KMS-11 (cell line): ENCODE results near the gene NOS1.

Source experiments
- H2AFZ ChIP-seq: fragments of 200-600 bp; sonication (generic); 2 replicates; pipeline ENCODE4 v1.6.1; 2016; ENCODE audit warnings: antibody characterized with exemption, mixed run types, low read depth
- H3K27ac ChIP-seq: fragments of 200-600 bp; sonication (generic); 2 replicates; pipeline ENCODE4 v1.6.1; 2016; ENCODE audit warnings: mild to moderate bottlenecking, mixed run types
- H3K27me3 ChIP-seq: fragments of 200-600 bp; sonication (generic); 2 replicates; pipeline ENCODE4 v1.6.1; 2017; ENCODE audit warnings: mild to moderate bottlenecking, low read depth, mixed run types, moderate library complexity; ENCODE audit not compliant: insufficient read depth
- H3K36me3 ChIP-seq: fragments of 200-600 bp; sonication (generic); 2 replicates; pipeline ENCODE4 v1.6.1; 2017; ENCODE audit warnings: mild to moderate bottlenecking, mixed run types; ENCODE audit not compliant: insufficient read depth
- H3K4me1 ChIP-seq: fragments of 200-600 bp; sonication (generic); 2 replicates; pipeline ENCODE4 v1.6.1; 2016; ENCODE audit warnings: mild to moderate bottlenecking, low read depth, mixed run types; ENCODE audit not compliant: poor library complexity, severe bottlenecking
- H3K4me2 ChIP-seq: fragments of 200-600 bp; sonication (generic); 2 replicates; pipeline ENCODE4 v1.7.0; 2016; ENCODE audit warnings: mild to moderate bottlenecking, mixed run types
- H3K4me3 ChIP-seq: fragments of 200-600 bp; sonication (generic); IDR thresholded peaks from 2 replicates; pipeline ENCODE4 v1.6.1; 2017; ENCODE audit warnings: low read depth, low read length, mixed read lengths; ENCODE audit not compliant: insufficient read depth
- H3K79me2 ChIP-seq: fragments of 200-600 bp; sonication (generic); 2 replicates; pipeline ENCODE4 v1.6.1; 2016; ENCODE audit warnings: low read depth, mixed run types; ENCODE audit not compliant: insufficient read depth
- H3K9ac ChIP-seq: fragments of 200-600 bp; sonication (generic); 2 replicates; pipeline ENCODE4 v1.6.1; 2016; ENCODE audit warnings: mild to moderate bottlenecking, mixed run types
- H4K20me1 ChIP-seq: fragments of 200-600 bp; sonication (generic); 2 replicates; pipeline ENCODE4 v1.6.1; 2016; ENCODE audit warnings: mild to moderate bottlenecking, mixed run types; ENCODE audit not compliant: insufficient read depth
- TF ChIP-seq, protein P1 (sequence below): fragments of 200-600 bp; sonication (generic); conservative IDR thresholded peaks from 2 replicates; pipeline ENCODE4 v1.6.1; 2017; ENCODE audit warnings: low read depth, mild to moderate bottlenecking, antibody characterized with exemption, low read length, moderate library complexity, mixed read lengths

Gene NOS1

DNA sequence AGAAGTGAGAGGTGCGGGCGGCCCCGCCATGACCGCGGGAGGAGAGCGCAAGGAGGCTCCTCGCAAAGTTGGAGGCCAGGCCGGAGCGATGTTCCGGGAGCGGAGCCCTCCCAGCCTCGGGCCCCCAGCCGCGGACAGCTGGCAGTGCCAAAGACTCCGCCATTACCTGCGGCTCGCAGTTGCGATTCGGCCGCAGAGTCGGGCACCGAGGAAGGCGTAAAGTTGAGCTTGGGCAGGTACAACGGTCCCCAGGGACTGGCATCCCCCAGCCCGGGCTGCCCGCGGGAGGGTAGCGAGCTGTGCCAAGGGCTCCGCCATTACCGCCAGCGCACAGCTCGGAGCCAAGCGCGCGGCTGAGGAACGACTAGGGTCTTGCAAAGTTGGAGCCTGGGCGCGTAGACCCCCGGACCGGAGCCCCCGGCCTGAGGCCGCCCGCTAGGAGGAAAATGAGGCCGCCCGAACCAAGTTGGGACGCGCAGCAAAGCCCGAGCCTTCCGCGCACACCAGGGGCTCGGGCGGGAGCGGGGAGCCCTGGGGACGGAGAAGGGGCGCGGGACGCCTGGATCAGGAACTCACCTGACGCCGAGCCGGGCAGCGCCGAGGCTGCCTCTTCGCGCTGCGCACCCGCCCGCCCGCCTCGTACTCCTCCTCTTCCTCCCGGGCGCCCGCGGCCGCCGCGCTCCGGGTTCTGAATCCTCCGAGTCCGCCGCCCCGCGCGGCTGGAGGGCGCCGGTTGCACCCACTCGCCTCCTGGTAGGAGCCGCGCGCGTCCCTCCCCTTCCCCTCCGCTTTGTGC, 677 bp downstream of the NOS1 start:
- Histone ChIP-seq H4K20me1 (no peaks in the 10 kb centered on the region), H3K4me1 (no peaks in the 10 kb centered on the region), H2AFZ (no peak overlapping the region), H3K4me3 (no peak overlapping the region), H3K9ac (no peak overlapping the region), H3K27me3 (peaks cover 5% of the 10 kb centered on the region; the same call in 1 of the 2 replicates), H3K36me3 (no peaks in the 10 kb centered on the region), H3K27ac (no peak overlapping the region), H3K4me2 (no peak overlapping the region), H3K79me2 (no peaks in the 10 kb centered on the region)
- TF ChIP-seq, protein P1, sequence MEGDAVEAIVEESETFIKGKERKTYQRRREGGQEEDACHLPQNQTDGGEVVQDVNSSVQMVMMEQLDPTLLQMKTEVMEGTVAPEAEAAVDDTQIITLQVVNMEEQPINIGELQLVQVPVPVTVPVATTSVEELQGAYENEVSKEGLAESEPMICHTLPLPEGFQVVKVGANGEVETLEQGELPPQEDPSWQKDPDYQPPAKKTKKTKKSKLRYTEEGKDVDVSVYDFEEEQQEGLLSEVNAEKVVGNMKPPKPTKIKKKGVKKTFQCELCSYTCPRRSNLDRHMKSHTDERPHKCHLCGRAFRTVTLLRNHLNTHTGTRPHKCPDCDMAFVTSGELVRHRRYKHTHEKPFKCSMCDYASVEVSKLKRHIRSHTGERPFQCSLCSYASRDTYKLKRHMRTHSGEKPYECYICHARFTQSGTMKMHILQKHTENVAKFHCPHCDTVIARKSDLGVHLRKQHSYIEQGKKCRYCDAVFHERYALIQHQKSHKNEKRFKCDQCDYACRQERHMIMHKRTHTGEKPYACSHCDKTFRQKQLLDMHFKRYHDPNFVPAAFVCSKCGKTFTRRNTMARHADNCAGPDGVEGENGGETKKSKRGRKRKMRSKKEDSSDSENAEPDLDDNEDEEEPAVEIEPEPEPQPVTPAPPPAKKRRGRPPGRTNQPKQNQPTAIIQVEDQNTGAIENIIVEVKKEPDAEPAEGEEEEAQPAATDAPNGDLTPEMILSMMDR = no peak

DNA sequence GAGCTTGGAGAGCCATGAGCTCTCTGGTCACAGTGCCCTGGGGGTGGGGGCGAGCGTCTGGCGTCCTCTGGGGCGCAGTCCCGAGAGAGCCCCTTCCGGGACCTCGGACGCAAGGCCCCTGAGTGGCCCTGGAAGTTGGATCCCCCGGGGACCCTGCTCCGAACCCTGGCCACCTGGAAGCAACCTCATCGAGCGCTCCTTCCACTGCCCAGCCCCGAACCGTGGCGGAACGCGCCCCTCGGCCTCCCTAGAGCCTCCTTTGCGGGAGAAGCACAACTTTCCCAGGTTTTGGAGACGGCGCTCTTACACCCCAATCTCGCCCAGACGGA, 1.2 kb downstream of the NOS1 start:
- H3K36me3 ChIP-seq = no peaks in the 10 kb centered on the region
- H3K4me1 ChIP-seq = no peaks in the 10 kb centered on the region
- H3K79me2 ChIP-seq = no peaks in the 10 kb centered on the region
- H4K20me1 ChIP-seq = no peaks in the 10 kb centered on the region
- H3K9ac ChIP-seq = no peak overlapping the region
- H3K27ac ChIP-seq = no peak overlapping the region
- TF ChIP-seq, protein P1 = no peak
- no peak overlapping the region for H3K4me3 ChIP-seq
- H3K4me2 ChIP-seq = no peak overlapping the region
- H2AFZ ChIP-seq = no peak overlapping the region
- peaks cover 5% of the 10 kb centered on the region; the same call in 1 of the 2 replicates for H3K27me3 ChIP-seq

DNA sequence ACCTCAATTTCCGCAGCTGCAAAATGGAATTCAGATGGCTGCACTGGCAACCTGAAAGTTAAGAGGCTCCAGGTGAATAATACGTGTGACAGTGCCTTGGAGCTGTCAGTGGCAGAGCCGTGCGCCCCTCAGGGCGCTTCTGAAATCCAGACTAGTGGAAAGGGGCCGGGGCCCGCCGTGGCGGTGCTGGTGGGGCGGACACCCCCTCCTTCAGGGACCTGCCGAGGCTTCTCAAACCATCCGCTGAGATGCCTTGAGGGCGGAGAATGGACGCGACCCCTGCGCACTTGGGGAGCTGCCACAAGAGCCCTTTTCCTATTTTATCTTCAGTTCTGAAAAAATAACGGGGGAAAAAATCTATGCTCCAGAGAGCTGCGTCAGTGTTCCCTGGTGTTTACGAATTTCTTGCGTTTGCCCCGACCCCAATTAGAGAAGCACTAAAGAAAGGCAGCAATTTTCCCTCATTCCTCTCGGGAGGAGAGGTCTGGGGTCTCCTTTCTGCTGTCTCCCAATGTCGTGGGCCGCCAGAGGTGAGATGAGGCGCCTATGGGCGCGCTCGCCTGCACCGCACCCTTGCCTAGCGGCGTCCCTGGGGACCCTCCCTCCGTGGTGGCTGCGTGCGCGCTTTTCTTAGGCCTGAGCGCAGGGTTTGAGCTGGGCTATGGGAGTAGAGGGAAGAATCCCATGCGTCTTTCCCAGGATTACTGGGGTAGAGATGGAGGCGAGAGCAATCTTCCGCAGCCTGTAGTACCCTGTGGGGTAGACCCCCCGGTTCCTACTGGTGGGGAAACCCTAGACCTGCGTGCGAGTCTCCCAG, 2.2 kb downstream of the NOS1 start:
- H3K27ac ChIP-seq = no peak overlapping the region
- H3K4me3 ChIP-seq = no peak overlapping the region
- H3K4me1 ChIP-seq = no peaks in the 10 kb centered on the region
- H3K9ac ChIP-seq = no peak overlapping the region
- H3K4me2 ChIP-seq = no peak overlapping the region
- no peaks in the 10 kb centered on the region for H4K20me1 ChIP-seq
- no peak overlapping the region for H2AFZ ChIP-seq
- H3K36me3 ChIP-seq = no peaks in the 10 kb centered on the region
- H3K79me2 ChIP-seq = no peaks in the 10 kb centered on the region
- peaks cover 5% of the 10 kb centered on the region; the same call in 1 of the 2 replicates for H3K27me3 ChIP-seq
- TF ChIP-seq, protein P1 = no peak

DNA sequence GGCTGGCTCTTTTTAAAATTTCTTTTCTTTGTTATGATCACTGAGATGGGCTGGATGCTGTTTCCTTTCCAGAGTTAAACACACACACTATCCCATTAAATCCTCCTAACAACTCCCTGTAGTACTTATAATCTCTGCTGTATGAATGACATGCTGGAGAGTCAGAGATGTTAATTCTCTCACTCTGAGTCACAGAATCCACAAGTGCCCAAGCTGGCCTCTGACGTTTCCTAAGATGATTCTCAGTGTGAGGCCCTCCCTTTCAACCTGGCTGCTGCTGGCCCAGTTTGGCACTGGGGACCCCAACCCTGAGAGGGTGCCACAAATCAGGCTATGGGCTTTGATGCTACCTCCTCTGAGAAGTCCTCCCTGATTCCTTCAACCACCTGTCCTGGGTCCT, 5.4 kb downstream of the NOS1 start:
- no peak overlapping the region for H3K9ac ChIP-seq
- TF ChIP-seq, protein P1 = no peak
- H3K4me3 ChIP-seq = no peak overlapping the region
- H2AFZ ChIP-seq = no peak overlapping the region
- H3K27me3 ChIP-seq = no peaks in the 10 kb centered on the region
- no peak overlapping the region for H3K4me2 ChIP-seq
- H3K27ac ChIP-seq = no peak overlapping the region
- H3K79me2 ChIP-seq = no peaks in the 10 kb centered on the region
- H3K36me3 ChIP-seq = no peaks in the 10 kb centered on the region
- H4K20me1 ChIP-seq = no peaks in the 10 kb centered on the region
- H3K4me1 ChIP-seq = no peaks in the 10 kb centered on the region
